HL-60 (cell line): ENCODE results near the gene HOXB3.

ENCODE experiments used
- DNase-seq, 2 experiments: peaks; one replicate each; pipeline ENCODE4 v3.0.0-alpha.2; 2010 to 2020; ENCODE audit warnings: low read depth in 1 of 2, low spot score in 1 of 2
- H3K27ac ChIP-seq: fragments of 250-450 bp; sonication (Bioruptor Pico); replicated peaks from 2 replicates; pipeline ENCODE4 v1.5.1; 2020; ENCODE audit warnings: mild to moderate bottlenecking, moderate library complexity
- H3K27me3 ChIP-seq: fragments of 250-450 bp; sonication (Bioruptor Pico); 2 replicates; pipeline ENCODE4 v1.5.1; 2021; ENCODE audit warnings: mild to moderate bottlenecking, moderate library complexity; ENCODE audit not compliant: insufficient read depth, poor library complexity, severe bottlenecking
- H3K4me3 ChIP-seq: replicated peaks from 2 replicates; pipeline ENCODE4 v1.5.1; 2011; ENCODE audit warnings: mild to moderate bottlenecking, control low read depth, low read length; ENCODE audit not compliant: insufficient read depth
- GABPA ChIP-seq: IDR thresholded peaks from 2 replicates; pipeline ENCODE4 v1.6.1; 2012; ENCODE audit warnings: low read depth
- POLR2AphosphoS5 ChIP-seq: IDR thresholded peaks from 2 replicates; pipeline ENCODE4 v1.6.1; 2012; ENCODE audit warnings: low read depth
- SPI1 ChIP-seq: IDR thresholded peaks from 2 replicates; pipeline ENCODE4 v1.6.1; 2012; ENCODE audit warnings: low read depth, mild to moderate bottlenecking, borderline replicate concordance
- TF ChIP-seq, protein P1 (sequence below): IDR thresholded peaks from 2 replicates; pipeline ENCODE4 v1.6.1; 2012; ENCODE audit warnings: low read depth; ENCODE audit not compliant: insufficient replicate concordance
- TF ChIP-seq, protein P2 (sequence below): IDR thresholded peaks from one replicate; pipeline ENCODE4 v1.5.1; 2011; ENCODE audit warnings: low read length, control low read depth, inconsistent platforms; ENCODE audit not compliant: insufficient read depth

Gene HOXB3

DNA sequence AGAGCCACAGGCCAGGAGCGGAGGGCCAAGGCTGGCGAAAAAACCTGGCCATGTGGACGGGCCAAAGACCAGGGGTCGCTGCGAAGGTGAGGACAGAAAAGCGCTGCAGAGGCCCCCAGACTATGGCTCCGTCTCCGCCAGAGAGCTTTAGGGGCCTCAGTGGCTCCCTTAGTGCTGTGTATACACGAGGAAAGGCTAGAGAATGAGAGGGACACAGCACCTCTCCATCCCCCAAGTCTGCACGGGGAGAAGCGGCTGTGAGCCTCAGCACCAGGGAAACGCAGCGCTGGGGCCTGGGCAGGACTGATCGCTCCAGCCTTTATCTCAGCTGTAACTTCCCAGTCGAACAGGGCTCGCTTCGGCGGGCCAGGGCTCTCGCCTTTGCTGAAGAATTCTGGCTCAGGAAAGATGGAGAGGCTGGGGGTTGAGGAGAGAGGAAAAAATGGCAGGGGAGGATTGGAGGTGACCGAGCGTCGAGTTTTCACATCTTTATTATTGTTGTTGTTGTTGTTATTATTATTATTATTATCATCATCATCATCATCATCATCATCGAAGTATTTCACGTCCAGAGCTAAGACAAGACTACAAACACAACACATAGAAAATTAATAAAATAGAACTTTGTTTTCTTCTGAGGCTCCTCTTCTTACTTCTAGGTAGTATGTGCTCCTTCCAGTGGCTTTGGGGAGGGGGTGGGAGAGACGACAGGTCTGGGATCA, 5.4 kb upstream of the HOXB3 start:
- no peak overlapping the region for H3K27ac ChIP-seq
- H3K27me3 ChIP-seq, result peaks cover 78% of the 10 kb centered on the region
- TF ChIP-seq, protein P1, sequence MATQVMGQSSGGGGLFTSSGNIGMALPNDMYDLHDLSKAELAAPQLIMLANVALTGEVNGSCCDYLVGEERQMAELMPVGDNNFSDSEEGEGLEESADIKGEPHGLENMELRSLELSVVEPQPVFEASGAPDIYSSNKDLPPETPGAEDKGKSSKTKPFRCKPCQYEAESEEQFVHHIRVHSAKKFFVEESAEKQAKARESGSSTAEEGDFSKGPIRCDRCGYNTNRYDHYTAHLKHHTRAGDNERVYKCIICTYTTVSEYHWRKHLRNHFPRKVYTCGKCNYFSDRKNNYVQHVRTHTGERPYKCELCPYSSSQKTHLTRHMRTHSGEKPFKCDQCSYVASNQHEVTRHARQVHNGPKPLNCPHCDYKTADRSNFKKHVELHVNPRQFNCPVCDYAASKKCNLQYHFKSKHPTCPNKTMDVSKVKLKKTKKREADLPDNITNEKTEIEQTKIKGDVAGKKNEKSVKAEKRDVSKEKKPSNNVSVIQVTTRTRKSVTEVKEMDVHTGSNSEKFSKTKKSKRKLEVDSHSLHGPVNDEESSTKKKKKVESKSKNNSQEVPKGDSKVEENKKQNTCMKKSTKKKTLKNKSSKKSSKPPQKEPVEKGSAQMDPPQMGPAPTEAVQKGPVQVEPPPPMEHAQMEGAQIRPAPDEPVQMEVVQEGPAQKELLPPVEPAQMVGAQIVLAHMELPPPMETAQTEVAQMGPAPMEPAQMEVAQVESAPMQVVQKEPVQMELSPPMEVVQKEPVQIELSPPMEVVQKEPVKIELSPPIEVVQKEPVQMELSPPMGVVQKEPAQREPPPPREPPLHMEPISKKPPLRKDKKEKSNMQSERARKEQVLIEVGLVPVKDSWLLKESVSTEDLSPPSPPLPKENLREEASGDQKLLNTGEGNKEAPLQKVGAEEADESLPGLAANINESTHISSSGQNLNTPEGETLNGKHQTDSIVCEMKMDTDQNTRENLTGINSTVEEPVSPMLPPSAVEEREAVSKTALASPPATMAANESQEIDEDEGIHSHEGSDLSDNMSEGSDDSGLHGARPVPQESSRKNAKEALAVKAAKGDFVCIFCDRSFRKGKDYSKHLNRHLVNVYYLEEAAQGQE, result no peak
- no peak for TF ChIP-seq GABPA
- TF ChIP-seq POLR2AphosphoS5, result no peak
- no peak for TF ChIP-seq SPI1
- TF ChIP-seq, protein P2, sequence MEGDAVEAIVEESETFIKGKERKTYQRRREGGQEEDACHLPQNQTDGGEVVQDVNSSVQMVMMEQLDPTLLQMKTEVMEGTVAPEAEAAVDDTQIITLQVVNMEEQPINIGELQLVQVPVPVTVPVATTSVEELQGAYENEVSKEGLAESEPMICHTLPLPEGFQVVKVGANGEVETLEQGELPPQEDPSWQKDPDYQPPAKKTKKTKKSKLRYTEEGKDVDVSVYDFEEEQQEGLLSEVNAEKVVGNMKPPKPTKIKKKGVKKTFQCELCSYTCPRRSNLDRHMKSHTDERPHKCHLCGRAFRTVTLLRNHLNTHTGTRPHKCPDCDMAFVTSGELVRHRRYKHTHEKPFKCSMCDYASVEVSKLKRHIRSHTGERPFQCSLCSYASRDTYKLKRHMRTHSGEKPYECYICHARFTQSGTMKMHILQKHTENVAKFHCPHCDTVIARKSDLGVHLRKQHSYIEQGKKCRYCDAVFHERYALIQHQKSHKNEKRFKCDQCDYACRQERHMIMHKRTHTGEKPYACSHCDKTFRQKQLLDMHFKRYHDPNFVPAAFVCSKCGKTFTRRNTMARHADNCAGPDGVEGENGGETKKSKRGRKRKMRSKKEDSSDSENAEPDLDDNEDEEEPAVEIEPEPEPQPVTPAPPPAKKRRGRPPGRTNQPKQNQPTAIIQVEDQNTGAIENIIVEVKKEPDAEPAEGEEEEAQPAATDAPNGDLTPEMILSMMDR, result no peak
- no peak overlapping the region for H3K4me3 ChIP-seq
- DNase-seq, result no peak

DNA sequence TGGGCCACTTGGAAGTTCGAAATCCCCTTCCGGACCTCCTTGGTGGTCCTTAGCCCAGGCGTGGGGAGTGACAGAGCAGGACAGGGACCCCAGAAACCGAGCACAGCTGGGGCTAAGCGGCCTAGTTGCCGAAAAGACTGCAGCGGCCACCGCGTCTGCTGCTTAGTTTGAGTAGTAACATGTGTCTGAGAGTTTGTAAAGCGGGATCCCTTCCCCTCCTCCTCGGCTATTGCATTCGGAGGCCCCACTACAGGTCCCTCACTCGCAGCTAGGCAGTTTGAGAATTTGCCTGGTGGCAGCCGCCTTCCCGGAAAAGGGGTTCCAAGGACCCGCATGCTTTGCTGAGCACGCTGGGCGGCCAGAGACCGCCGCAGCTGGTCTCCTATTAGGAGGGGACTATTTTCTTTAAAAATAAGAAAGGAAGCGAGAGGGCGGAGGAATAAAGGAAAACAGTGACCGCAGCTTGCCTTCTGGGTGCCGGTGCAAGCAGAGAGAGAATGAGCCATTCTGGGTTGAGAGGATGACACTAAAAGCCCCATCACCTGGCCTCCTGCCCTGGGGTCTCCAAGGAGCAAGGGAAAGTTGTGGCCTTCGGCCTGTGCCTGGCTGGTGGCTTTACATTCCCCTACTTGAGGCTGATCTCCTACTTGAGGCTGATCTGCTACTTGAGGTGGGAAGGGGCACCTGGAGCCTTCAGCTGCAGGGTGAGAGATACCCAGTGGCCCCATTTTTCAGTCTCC, 4.7 kb upstream of the HOXB3 start:
- no peak overlapping the region for H3K27ac ChIP-seq
- DNase-seq, result no peak
- H3K27me3 ChIP-seq, result peaks cover 78% of the 10 kb centered on the region
- TF ChIP-seq SPI1 (no peak), GABPA (no peak), POLR2AphosphoS5 (no peak)
- TF ChIP-seq, protein P1, result no peak
- TF ChIP-seq, protein P2, result no peak
- no peak overlapping the region for H3K4me3 ChIP-seq

DNA sequence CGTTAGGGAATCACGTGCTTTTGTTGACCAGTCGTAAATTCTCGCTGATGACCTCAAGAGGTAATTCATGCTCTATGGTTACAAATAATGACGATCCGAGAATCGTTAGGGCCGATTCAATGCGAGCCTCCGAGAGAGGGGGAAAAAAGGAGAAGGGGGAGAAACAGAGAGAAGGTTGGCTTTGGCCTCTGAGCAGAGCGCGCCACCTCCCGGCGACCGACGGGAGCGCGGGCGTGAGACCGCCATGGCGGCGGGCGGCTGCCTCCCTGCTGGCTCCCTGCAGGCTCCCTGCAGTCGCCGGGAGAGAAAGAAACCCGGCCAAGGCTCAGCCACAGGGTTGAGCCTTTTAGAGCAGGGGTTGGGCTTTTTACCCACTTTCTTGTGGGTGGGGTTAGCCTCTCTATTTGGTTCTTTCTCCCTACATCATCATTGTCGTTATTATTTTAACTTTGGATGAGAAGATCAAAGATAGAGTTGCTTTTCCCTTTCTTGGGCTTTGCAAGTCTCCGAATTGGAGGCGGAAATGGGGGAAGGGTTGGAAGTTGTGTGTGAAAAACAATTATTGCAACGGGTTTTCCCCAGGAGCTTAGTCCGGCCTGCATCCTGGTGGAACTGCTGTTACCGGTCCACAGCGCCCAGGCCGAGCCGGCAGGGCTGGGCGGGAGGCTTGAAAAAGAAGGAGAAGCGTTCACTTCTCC, 3.9 kb upstream of the HOXB3 start:
- Histone ChIP-seq H3K27ac (no peak overlapping the region), H3K27me3 (peaks cover 77% of the 10 kb centered on the region), H3K4me3 (no peak overlapping the region)
- TF ChIP-seq POLR2AphosphoS5 (no peak), SPI1 (peak; percentile 40; the same call in 1 of the 2 replicates), GABPA (no peak)
- TF ChIP-seq, protein P1, result no peak
- TF ChIP-seq, protein P2, result peak; percentile 63
- DNase-seq, result peak; percentile 28 to 58
